HepG2 (cell line): ENCODE data around the gene ATF1. TPM values are rescaled to one million over a fixed set of nuclear protein-coding genes. Genes with fewer than 3 reads are reported as not detected.

Experiments used
- ATAC-seq: fragments of 200-7000 bp; cut with Tn5 transposase; 3 replicates; pipeline ENCODE4 v1.9.1; 2020; ENCODE audit warnings: mild to moderate bottlenecking, moderate library complexity
- BruUV-seq: library from RNA; stranded (reverse); fragments of 400-500 nt; replicated peaks from 2 replicates; lab custom pipeline; 2021; lab: Mats Ljungman, UMichigan
- CTCF ChIA-PET: fragments of 300-600 bp; formaldehyde crosslinking; extraction: SDS; loops from one replicate; lab custom pipeline; 2021; ENCODE audit warnings: low total read pairs, inconsistent platforms, low intra/inter-chr PET ratio; lab: Yijun Ruan, JAX
- POLR2A ChIA-PET: fragments of 350-600 bp; sonication (Branson Sonifier 250); formaldehyde crosslinking; loops from one replicate; lab custom pipeline; 2020; ENCODE audit warnings: antibody characterized with exemption, inconsistent platforms; lab: Yijun Ruan, JAX
- DNase-seq: peaks from one replicate; pipeline ENCODE4 v3.0.0-alpha.2; 2015; ENCODE audit warnings: low spot score
- FAIRE-seq: peaks from 3 replicates; lab custom pipeline; 2011; peaks lifted over from hg19 to GRCh38; lab: Jason Lieb, UNC
- H2AFZ ChIP-seq: one replicate; pipeline ENCODE4 v1.6.1; 2011; ENCODE audit warnings: low read length, inconsistent platforms
- H3K27ac ChIP-seq: fragments of 300-600 bp; 3 replicates; pipeline ENCODE4 v1.8.0; 2011; ENCODE audit warnings: mixed run types, mild to moderate bottlenecking, mixed read lengths, low read length, inconsistent platforms; ENCODE audit not compliant: insufficient read depth; ENCODE audit errors: extremely low read length
- H3K27me3 ChIP-seq, 2 experiments: fragments of 200-600 bp in 1 of 2; 2 replicates in 1 of 2; 3 replicates in 1 of 2; pipeline versions ENCODE4 v1.6.0 to v1.8.0; 2011; ENCODE audit warnings: low read length in 2 of 2, mild to moderate bottlenecking in 2 of 2, moderate library complexity in 2 of 2, inconsistent platforms in 1 of 2; ENCODE audit not compliant: insufficient read depth in 2 of 2, control insufficient read depth in 1 of 2
- H3K36me3 ChIP-seq, 2 experiments: fragments of 200-600 bp in 1 of 2; replicated peaks in 1 of 2; 2 replicates in 1 of 2; 3 replicates in 1 of 2; pipeline versions ENCODE4 v1.5.1 to v1.8.0; 2011; ENCODE audit warnings: low read length in 2 of 2, inconsistent platforms in 1 of 2; ENCODE audit not compliant: insufficient read depth in 2 of 2, control insufficient read depth in 1 of 2
- H3K4me1 ChIP-seq: 2 replicates; pipeline ENCODE4 v1.5.1; 2012; ENCODE audit warnings: low read length, inconsistent platforms; ENCODE audit not compliant: insufficient read depth
- H3K4me2 ChIP-seq: 2 replicates; pipeline ENCODE4 v1.6.0; 2011; ENCODE audit warnings: low read depth, low read length, inconsistent platforms
- H3K4me3 ChIP-seq, 3 experiments: fragments of 200-600 bp in 1 of 3; sonication (generic), shearing (Covaris generic) in 1 of 3; replicated peaks in 1 of 3; 2 replicates each; pipeline ENCODE4 v1.5.1; 2011 to 2016; ENCODE audit warnings: low read length in 3 of 3, inconsistent platforms in 2 of 3, low read depth in 2 of 3, mild to moderate bottlenecking in 2 of 3, control low read depth in 1 of 3, mixed read lengths in 1 of 3; ENCODE audit not compliant: insufficient read depth in 1 of 3
- H3K79me2 ChIP-seq: one replicate; pipeline ENCODE4 v1.6.1; 2011; ENCODE audit warnings: low read length, inconsistent platforms; ENCODE audit not compliant: insufficient read depth
- H3K9ac ChIP-seq: 2 replicates; pipeline ENCODE4 v1.6.0; 2011; ENCODE audit warnings: mild to moderate bottlenecking, low read depth, low read length, inconsistent platforms; ENCODE audit not compliant: insufficient read depth
- H3K9me3 ChIP-seq: 2 replicates; pipeline ENCODE4 v1.5.1; 2012; ENCODE audit warnings: mild to moderate bottlenecking, low read length
- H4K20me1 ChIP-seq: 2 replicates; pipeline ENCODE4 v1.6.0; 2011; ENCODE audit warnings: inconsistent platforms, mild to moderate bottlenecking, low read length, moderate library complexity; ENCODE audit not compliant: insufficient read depth
- BRD4 ChIP-seq: sonication (generic); formaldehyde crosslinking; IDR thresholded peaks from 2 replicates; pipeline ENCODE4 v1.4.0; 2020; ENCODE audit warnings: missing genetic modification reagents
- CEBPG ChIP-seq: IDR thresholded peaks from 2 replicates; pipeline ENCODE4 v1.6.1; 2016
- DBP ChIP-seq: sonication (generic); formaldehyde crosslinking; IDR thresholded peaks from 2 replicates; pipeline ENCODE4 v1.4.0; 2020; ENCODE audit warnings: missing genetic modification reagents; ENCODE audit errors: not compliant biosample characterization
- ETS1 ChIP-seq: sonication (generic); formaldehyde crosslinking; IDR thresholded peaks from 2 replicates; pipeline ENCODE4 v1.4.0; 2020; ENCODE audit warnings: missing genetic modification reagents
- EZH2 ChIP-seq: conservative IDR thresholded peaks from 2 replicates; pipeline ENCODE4 v1.6.1; 2012; ENCODE audit warnings: mild to moderate bottlenecking, low read depth, low read length, moderate library complexity
- FOXA1 ChIP-seq, 2 experiments: fragments of 450-650 bp in 1 of 2; sonication (generic) in 1 of 2; formaldehyde crosslinking in 1 of 2; IDR thresholded peaks; 2 replicates each; pipeline versions ENCODE4 v1.4.0 to v1.6.1; 2016 to 2020; ENCODE audit warnings: missing genetic modification reagents in 1 of 2
- FOXO4 ChIP-seq: sonication (generic); formaldehyde crosslinking; conservative IDR thresholded peaks from 2 replicates; pipeline ENCODE4 v1.8.1; 2023; ENCODE audit warnings: missing genetic modification reagents
- MYC ChIP-seq: sonication (generic); formaldehyde crosslinking; IDR thresholded peaks from 2 replicates; pipeline ENCODE4 v1.9.0; 2021; ENCODE audit warnings: missing genetic modification reagents, borderline replicate concordance
- MZF1 ChIP-seq: sonication (generic); formaldehyde crosslinking; IDR thresholded peaks from 2 replicates; pipeline ENCODE4 v1.8.1; 2023; ENCODE audit warnings: mild to moderate bottlenecking, missing genetic modification reagents, borderline replicate concordance
- NR2F1 ChIP-seq, 2 experiments: fragments of 450-650 bp in 1 of 2; formaldehyde crosslinking in 1 of 2; IDR thresholded peaks; 2 replicates each; pipeline versions ENCODE4 v1.5.0 to v1.6.1; 2016 to 2020; ENCODE audit warnings: mild to moderate bottlenecking in 1 of 2, missing compliant biosample characterization in 1 of 2, missing genetic modification reagents in 1 of 2, moderate library complexity in 1 of 2
- PCBP1 ChIP-seq: fragments of 200-400 bp; formaldehyde crosslinking; IDR thresholded peaks from 2 replicates; pipeline ENCODE4 v1.6.1; 2017; ENCODE audit warnings: mild to moderate bottlenecking, low read depth, low read length, borderline replicate concordance
- PCBP2 ChIP-seq: fragments of 200-400 bp; formaldehyde crosslinking; optimal IDR thresholded peaks from 2 replicates; pipeline ENCODE3; 2018; ENCODE audit warnings: low read length, low read depth; ENCODE audit not compliant: poor library complexity, severe bottlenecking
- PREB ChIP-seq: sonication (generic); formaldehyde crosslinking; IDR thresholded peaks from 2 replicates; pipeline ENCODE4 v1.4.0; 2020; ENCODE audit warnings: missing genetic modification reagents
- TRAFD1 ChIP-seq: sonication (generic); formaldehyde crosslinking; IDR thresholded peaks from 2 replicates; pipeline ENCODE4 v1.5.1; 2020; ENCODE audit warnings: missing genetic modification reagents, mild to moderate bottlenecking, borderline replicate concordance
- XBP1 ChIP-seq: sonication (generic); formaldehyde crosslinking; IDR thresholded peaks from 2 replicates; pipeline ENCODE4 v1.5.0; 2020; ENCODE audit warnings: missing genetic modification reagents
- ZBTB7A ChIP-seq: sonication (generic); formaldehyde crosslinking; IDR thresholded peaks from 2 replicates; pipeline ENCODE4 v1.8.0; 2022; ENCODE audit warnings: mild to moderate bottlenecking, missing genetic modification reagents
- ZFP1 ChIP-seq: IDR thresholded peaks from 2 replicates; pipeline ENCODE4 v1.6.1; 2016
- ZNF543 ChIP-seq: sonication (generic); formaldehyde crosslinking; IDR thresholded peaks from 2 replicates; pipeline ENCODE4 v1.4.0; 2020; ENCODE audit warnings: mild to moderate bottlenecking, missing genetic modification reagents
- ZNF782 ChIP-seq: sonication (generic); formaldehyde crosslinking; IDR thresholded peaks from 2 replicates; pipeline ENCODE4 v1.4.0; 2020; ENCODE audit warnings: missing genetic modification reagents, mild to moderate bottlenecking, borderline replicate concordance
- ZNF883 ChIP-seq: sonication (generic); formaldehyde crosslinking; IDR thresholded peaks from 2 replicates; pipeline ENCODE4 v1.5.1; 2020; ENCODE audit warnings: mild to moderate bottlenecking, missing genetic modification reagents; ENCODE audit errors: not compliant biosample characterization
- WGBS: methylation state at CpG from one replicate; pipeline ENCODE4 v1.1.6; 2017; ENCODE audit warnings: low lambda C conversion rate; 5-methylcytosine and 5-hydroxymethylcytosine counted together
- in situ Hi-C: cut with HindIII; loops from 2 replicates; pipeline ENCODE4 v1.10.0; 2017; ENCODE audit warnings: low pct_unique_long_range_greater_than_20kb; ENCODE audit not compliant: extremely low pct_ligation_motif_present
- intact Hi-C: fragments of 100-400 bp; cut with micrococcal nuclease; formaldehyde crosslinking; loops from one replicate; pipeline ENCODE4 v1.10.0; 2022; ENCODE audit not compliant: unreplicated experiment
- polyA plus RNA-seq, 8 experiments: library from polyadenylated mRNA; depleted of rRNA in 3 of 8; stranded (reverse) in 7 of 8; unstranded in 1 of 8; fragments of >200 nt; fragmentation: Illumina TruSeq in 4 of 8; extraction: Trizol in 4 of 8; gene quantifications; 2 replicates each; pipeline versions ENCODE4 v1.2.1 to v1.2.3, GENCODE V29; 2011 to 2016; ENCODE audit warnings: low read depth in 4 of 8, missing spikeins in 1 of 8, mixed read lengths in 1 of 8; ENCODE audit not compliant: insufficient read depth in 1 of 8
- total RNA-seq, 5 experiments: library from RNA; depleted of rRNA; stranded (reverse); fragments of >200 nt; fragmentation: Illumina TruSeq; extraction: Trizol; gene quantifications; 2 replicates each; pipeline ENCODE4 v1.2.3, GENCODE V29; 2016; ENCODE audit warnings: low read depth in 1 of 5

The ATF1 gene
- total and polyA plus RNA-seq, 2 of the 13 experiments (the other 11 are each of a cell fraction or from before 2014, with no cell fraction given) = 29.3 to 52.0 TPM

- intact Hi-C loops = no loop called here
- no peak overlapping the region for H2AFZ ChIP-seq
- ATAC-seq = no peak
These were observed 98.4 kb downstream of the ATF1 start for GRCh38 chr12:50862316-50862715.

More at GRCh38 chr12:50862316-50862715, 98.4 kb downstream of the ATF1 start:
- in situ Hi-C loops = no loop called here
- 82% methylated on average over 6 of the region's 6 CpGs for WGBS
- no peaks in the 10 kb centered on the region for H3K27me3 ChIP-seq
- FAIRE-seq (no peak), DNase-seq (no peak)
- no peaks in the 10 kb centered on the region for H3K36me3 ChIP-seq
- no peak for TF ChIP-seq NR2F1 (CRISPR knock-in tag; IDR thresholded peaks at IDR 0.05)
- no peak for TF ChIP-seq FOXO4 (CRISPR knock-in tag)
- TF ChIP-seq ETS1 (CRISPR knock-in tag) = no peak
- TF ChIP-seq BRD4 (CRISPR knock-in tag) = no peak
- TF ChIP-seq PCBP2 = no peak
- TF ChIP-seq ZNF543 (CRISPR knock-in tag) = no peak
- no peak for TF ChIP-seq XBP1
- TF ChIP-seq DBP (CRISPR knock-in tag) = no peak
- no peak for TF ChIP-seq ZNF782 (CRISPR knock-in tag)
- TF ChIP-seq FOXA1 (IDR thresholded peaks at IDR 0.05) = no peak
- no peak for TF ChIP-seq FOXA1 (CRISPR knock-in tag; IDR thresholded peaks at IDR 0.05)
- no peak for TF ChIP-seq PREB (CRISPR knock-in tag)
- TF ChIP-seq ZNF883 = no peak
- no peak for TF ChIP-seq CEBPG (CRISPR knock-in tag)
- no peak for TF ChIP-seq ZBTB7A (CRISPR knock-in tag)
- TF ChIP-seq TRAFD1 (CRISPR knock-in tag) = no peak
- TF ChIP-seq MZF1 (CRISPR knock-in tag) = no peak
- TF ChIP-seq MYC (CRISPR knock-in tag) = no peak
- no peak for TF ChIP-seq ZFP1
- TF ChIP-seq EZH2 = no peak
- no peak for TF ChIP-seq PCBP1
- H3K4me3 ChIP-seq = no peak overlapping the region
- H4K20me1 ChIP-seq = no peaks in the 10 kb centered on the region
- no TSS peak for BruUV-seq
- H3K4me2 ChIP-seq = no peak overlapping the region
- ChIA-PET CTCF (no interaction called here), POLR2A (no interaction called here)
- H3K9me3 ChIP-seq = no peaks in the 10 kb centered on the region
- H3K4me1 ChIP-seq = no peaks in the 10 kb centered on the region
- H3K9ac ChIP-seq = no peak overlapping the region
- H3K27ac ChIP-seq = no peak overlapping the region
- no peaks in the 10 kb centered on the region for H3K79me2 ChIP-seq
